GM23338 (cell line): Measurements from ENCODE around the gene ALS2. TPM values are rescaled to one million over a fixed set of nuclear protein-coding genes. Genes with fewer than 3 reads are reported as not detected.
A peak's percentile ranks its signal among the peaks of the same experiment; 100 is the strongest.

ENCODE experiments used
- ATAC-seq: fragments of 200-7000 bp; cut with Tn5 transposase; 3 replicates; pipeline ENCODE4 v1.9.1; 2020
- DNase-seq: peaks from one replicate; pipeline ENCODE4 v3.0.0-alpha.2; 2015; ENCODE audit warnings: low spot score
- H2AFZ ChIP-seq: fragments of 200-600 bp; sonication (generic); 2 replicates; pipeline ENCODE4 v1.8.0; 2016; ENCODE audit warnings: antibody characterized with exemption, mild to moderate bottlenecking, moderate library complexity
- H3F3A ChIP-seq: fragments of 200-600 bp; sonication (generic); replicated peaks from 2 replicates; pipeline ENCODE4 v1.8.0; 2017; ENCODE audit warnings: antibody characterized with exemption, mixed run types, low read depth
- H3K27ac ChIP-seq: fragments of 200-600 bp; sonication (generic); 2 replicates; pipeline ENCODE4 v1.6.1; 2016; ENCODE audit warnings: low read depth
- H3K27me3 ChIP-seq: fragments of 200-600 bp; sonication (generic); 2 replicates; pipeline ENCODE4 v1.8.0; 2016; ENCODE audit warnings: mild to moderate bottlenecking, mixed run types, moderate library complexity; ENCODE audit not compliant: insufficient read depth
- H3K36me3 ChIP-seq: fragments of 200-600 bp; sonication (generic); 2 replicates; pipeline ENCODE4 v1.8.0; 2016; ENCODE audit warnings: mild to moderate bottlenecking; ENCODE audit not compliant: insufficient read depth
- H3K4me1 ChIP-seq: fragments of 200-600 bp; sonication (generic); 2 replicates; pipeline ENCODE4 v1.8.0; 2016; ENCODE audit warnings: mild to moderate bottlenecking, moderate library complexity; ENCODE audit not compliant: insufficient read depth
- H3K4me2 ChIP-seq: fragments of 200-600 bp; sonication (generic); 2 replicates; pipeline ENCODE4 v1.7.1; 2017; ENCODE audit warnings: mixed run types
- H3K4me3 ChIP-seq: fragments of 200-600 bp; sonication (generic); 2 replicates; pipeline ENCODE4 v1.6.1; 2016; ENCODE audit warnings: mixed run types
- H3K79me2 ChIP-seq: fragments of 200-600 bp; sonication (generic); replicated peaks from 2 replicates; pipeline ENCODE4 v1.8.0; 2017; ENCODE audit warnings: mild to moderate bottlenecking; ENCODE audit not compliant: insufficient read depth
- H3K9me2 ChIP-seq: fragments of 200-600 bp; sonication (generic); 2 replicates; pipeline ENCODE4 v1.8.0; 2017; ENCODE audit not compliant: insufficient read depth
- H4K20me1 ChIP-seq: fragments of 200-600 bp; sonication (generic); replicated peaks from 2 replicates; pipeline ENCODE4 v1.8.0; 2017; ENCODE audit warnings: mild to moderate bottlenecking; ENCODE audit not compliant: insufficient read depth
- H3K27ac Mint-ChIP-seq: 2 replicates; pipeline ENCODE4 v1.8.0; 2020; ENCODE audit warnings: inconsistent platforms, mild to moderate bottlenecking, moderate library complexity, mixed read lengths
- H3K27me3 Mint-ChIP-seq: 3 replicates; pipeline ENCODE4 v1.8.0; 2022; ENCODE audit warnings: low read depth, mild to moderate bottlenecking, moderate library complexity, mixed read lengths, inconsistent platforms; ENCODE audit not compliant: insufficient read depth, poor library complexity
- H3K36me3 Mint-ChIP-seq: 3 replicates; pipeline ENCODE4 v1.8.0; 2021; ENCODE audit warnings: low read depth, mild to moderate bottlenecking, inconsistent platforms, moderate library complexity, mixed read lengths
- H3K4me1 Mint-ChIP-seq: 3 replicates; pipeline ENCODE4 v1.8.0; 2020; ENCODE audit warnings: mild to moderate bottlenecking, inconsistent platforms, mixed read lengths
- H3K4me3 Mint-ChIP-seq: 3 replicates; pipeline ENCODE4 v1.8.0; 2021; ENCODE audit warnings: moderate library complexity, mild to moderate bottlenecking, inconsistent platforms, mixed read lengths
- H3K9me3 Mint-ChIP-seq: 3 replicates; pipeline ENCODE4 v1.8.0; 2020; ENCODE audit warnings: moderate library complexity, mild to moderate bottlenecking, inconsistent platforms, mixed read lengths
- CREB1 ChIP-seq: fragments of 250-450 bp; sonication (Bioruptor Pico); IDR thresholded peaks from 2 replicates; pipeline ENCODE4 v1.5.0; 2020; ENCODE audit warnings: low read depth, mild to moderate bottlenecking, moderate library complexity
- CTCF ChIP-seq, 2 experiments: fragments of 200-600 bp in 1 of 2; sonication (generic) in 1 of 2; conservative IDR thresholded peaks; 2 replicates each; pipeline versions ENCODE4 v1.5.1 to v1.6.1; 2016 to 2017; ENCODE audit warnings: antibody characterized with exemption in 2 of 2, low read depth in 2 of 2, mild to moderate bottlenecking in 2 of 2, moderate library complexity in 1 of 2
- EZH2 ChIP-seq: fragments of 200-600 bp; sonication (generic); IDR thresholded peaks from one replicate; pipeline ENCODE4 v1.8.0; 2017; ENCODE audit warnings: antibody characterized with exemption, mild to moderate bottlenecking, low read depth; ENCODE audit not compliant: unreplicated experiment
- EZH2phosphoT487 ChIP-seq: fragments of 200-600 bp; sonication (generic); IDR thresholded peaks from one replicate; pipeline ENCODE4 v1.8.1; 2018; ENCODE audit warnings: antibody characterized with exemption; ENCODE audit not compliant: unreplicated experiment
- JUNB ChIP-seq: IDR thresholded peaks from one replicate; pipeline ENCODE4 v1.6.1; 2016; ENCODE audit warnings: antibody characterized with exemption; ENCODE audit not compliant: unreplicated experiment
- NANOG ChIP-seq: IDR thresholded peaks from 2 replicates; pipeline ENCODE4 v1.6.1; 2016; ENCODE audit warnings: antibody characterized with exemption, borderline replicate concordance
- POLR2AphosphoS5 ChIP-seq: IDR thresholded peaks from 2 replicates; pipeline ENCODE4 v1.6.1; 2016; ENCODE audit warnings: antibody characterized with exemption, low read depth
- REST ChIP-seq: IDR thresholded peaks from one replicate; pipeline ENCODE4 v1.6.1; 2018; ENCODE audit warnings: antibody characterized with exemption; ENCODE audit not compliant: unreplicated experiment
- STAT1 ChIP-seq: IDR thresholded peaks from one replicate; pipeline ENCODE4 v1.6.1; 2016; ENCODE audit warnings: antibody characterized with exemption; ENCODE audit not compliant: unreplicated experiment
- ZNF114 ChIP-seq: fragments of 250-450 bp; sonication (Bioruptor Pico); IDR thresholded peaks from 2 replicates; pipeline ENCODE4 v1.5.0; 2020; ENCODE audit warnings: mild to moderate bottlenecking, moderate library complexity
- ZNF331 ChIP-seq: fragments of 250-450 bp; sonication (Bioruptor Pico); IDR thresholded peaks from 2 replicates; pipeline ENCODE4 v1.5.0; 2020; ENCODE audit warnings: low read depth, mild to moderate bottlenecking, moderate library complexity
- polyA plus RNA-seq: library from polyadenylated mRNA; unstranded; fragments of >200 nt; fragmentation: Nextera tagmentation; extraction: Ambion mirVana; gene quantifications from 2 replicates; pipeline ENCODE4 v1.2.1, GENCODE V29; 2016
- total RNA-seq: library from RNA; depleted of rRNA; stranded (reverse); fragments of >200 nt; shearing (Covaris generic); gene quantifications from 2 replicates; pipeline ENCODE4 v1.2.3, GENCODE V29; 2014
- TF ChIP-seq, protein P1 (sequence below): fragments of 250-450 bp; sonication (Bioruptor Pico); IDR thresholded peaks from 2 replicates; pipeline ENCODE4 v1.5.0; 2020; ENCODE audit warnings: mild to moderate bottlenecking, moderate library complexity
- TF ChIP-seq, protein P2 (sequence below): IDR thresholded peaks from 2 replicates; pipeline ENCODE4 v1.6.1; 2016; ENCODE audit warnings: antibody characterized with exemption

The ALS2 gene
- total and polyA plus RNA-seq, 2 experiments from 2014 or later: 9.6 to 43.3 TPM

GRCh38 chr2:201821080-201821479 is 40.3 kb upstream of the ALS2 start:
- Mint-ChIP-seq H3K9me3 (peaks cover 17% of the 10 kb centered on the region; the same call in 2 of the 3 replicates), H3K27me3 (no peaks in the 10 kb centered on the region), H3K4me1 (no peaks in the 10 kb centered on the region), H3K36me3 (peaks cover 6% of the 10 kb centered on the region; the same call in 1 of the 3 replicates), H3K4me3 (no peak overlapping the region), H3K27ac (no peak overlapping the region)
- Histone ChIP-seq H3K4me1 (no peaks in the 10 kb centered on the region), H3K4me2 (no peak overlapping the region), H3K79me2 (no peaks in the 10 kb centered on the region), H4K20me1 (no peaks in the 10 kb centered on the region), H3K27ac (no peak overlapping the region), H3K36me3 (no peaks in the 10 kb centered on the region), H3K9me2 (peaks cover 6% of the 10 kb centered on the region; the same call in 1 of the 2 replicates), H3K4me3 (no peak overlapping the region), H3F3A (no peaks in the 10 kb centered on the region), H3K27me3 (no peaks in the 10 kb centered on the region), H2AFZ (no peak overlapping the region)
- ATAC-seq: peak; percentile 88
- DNase-seq: peak; percentile 43
- TF ChIP-seq, protein P1, sequence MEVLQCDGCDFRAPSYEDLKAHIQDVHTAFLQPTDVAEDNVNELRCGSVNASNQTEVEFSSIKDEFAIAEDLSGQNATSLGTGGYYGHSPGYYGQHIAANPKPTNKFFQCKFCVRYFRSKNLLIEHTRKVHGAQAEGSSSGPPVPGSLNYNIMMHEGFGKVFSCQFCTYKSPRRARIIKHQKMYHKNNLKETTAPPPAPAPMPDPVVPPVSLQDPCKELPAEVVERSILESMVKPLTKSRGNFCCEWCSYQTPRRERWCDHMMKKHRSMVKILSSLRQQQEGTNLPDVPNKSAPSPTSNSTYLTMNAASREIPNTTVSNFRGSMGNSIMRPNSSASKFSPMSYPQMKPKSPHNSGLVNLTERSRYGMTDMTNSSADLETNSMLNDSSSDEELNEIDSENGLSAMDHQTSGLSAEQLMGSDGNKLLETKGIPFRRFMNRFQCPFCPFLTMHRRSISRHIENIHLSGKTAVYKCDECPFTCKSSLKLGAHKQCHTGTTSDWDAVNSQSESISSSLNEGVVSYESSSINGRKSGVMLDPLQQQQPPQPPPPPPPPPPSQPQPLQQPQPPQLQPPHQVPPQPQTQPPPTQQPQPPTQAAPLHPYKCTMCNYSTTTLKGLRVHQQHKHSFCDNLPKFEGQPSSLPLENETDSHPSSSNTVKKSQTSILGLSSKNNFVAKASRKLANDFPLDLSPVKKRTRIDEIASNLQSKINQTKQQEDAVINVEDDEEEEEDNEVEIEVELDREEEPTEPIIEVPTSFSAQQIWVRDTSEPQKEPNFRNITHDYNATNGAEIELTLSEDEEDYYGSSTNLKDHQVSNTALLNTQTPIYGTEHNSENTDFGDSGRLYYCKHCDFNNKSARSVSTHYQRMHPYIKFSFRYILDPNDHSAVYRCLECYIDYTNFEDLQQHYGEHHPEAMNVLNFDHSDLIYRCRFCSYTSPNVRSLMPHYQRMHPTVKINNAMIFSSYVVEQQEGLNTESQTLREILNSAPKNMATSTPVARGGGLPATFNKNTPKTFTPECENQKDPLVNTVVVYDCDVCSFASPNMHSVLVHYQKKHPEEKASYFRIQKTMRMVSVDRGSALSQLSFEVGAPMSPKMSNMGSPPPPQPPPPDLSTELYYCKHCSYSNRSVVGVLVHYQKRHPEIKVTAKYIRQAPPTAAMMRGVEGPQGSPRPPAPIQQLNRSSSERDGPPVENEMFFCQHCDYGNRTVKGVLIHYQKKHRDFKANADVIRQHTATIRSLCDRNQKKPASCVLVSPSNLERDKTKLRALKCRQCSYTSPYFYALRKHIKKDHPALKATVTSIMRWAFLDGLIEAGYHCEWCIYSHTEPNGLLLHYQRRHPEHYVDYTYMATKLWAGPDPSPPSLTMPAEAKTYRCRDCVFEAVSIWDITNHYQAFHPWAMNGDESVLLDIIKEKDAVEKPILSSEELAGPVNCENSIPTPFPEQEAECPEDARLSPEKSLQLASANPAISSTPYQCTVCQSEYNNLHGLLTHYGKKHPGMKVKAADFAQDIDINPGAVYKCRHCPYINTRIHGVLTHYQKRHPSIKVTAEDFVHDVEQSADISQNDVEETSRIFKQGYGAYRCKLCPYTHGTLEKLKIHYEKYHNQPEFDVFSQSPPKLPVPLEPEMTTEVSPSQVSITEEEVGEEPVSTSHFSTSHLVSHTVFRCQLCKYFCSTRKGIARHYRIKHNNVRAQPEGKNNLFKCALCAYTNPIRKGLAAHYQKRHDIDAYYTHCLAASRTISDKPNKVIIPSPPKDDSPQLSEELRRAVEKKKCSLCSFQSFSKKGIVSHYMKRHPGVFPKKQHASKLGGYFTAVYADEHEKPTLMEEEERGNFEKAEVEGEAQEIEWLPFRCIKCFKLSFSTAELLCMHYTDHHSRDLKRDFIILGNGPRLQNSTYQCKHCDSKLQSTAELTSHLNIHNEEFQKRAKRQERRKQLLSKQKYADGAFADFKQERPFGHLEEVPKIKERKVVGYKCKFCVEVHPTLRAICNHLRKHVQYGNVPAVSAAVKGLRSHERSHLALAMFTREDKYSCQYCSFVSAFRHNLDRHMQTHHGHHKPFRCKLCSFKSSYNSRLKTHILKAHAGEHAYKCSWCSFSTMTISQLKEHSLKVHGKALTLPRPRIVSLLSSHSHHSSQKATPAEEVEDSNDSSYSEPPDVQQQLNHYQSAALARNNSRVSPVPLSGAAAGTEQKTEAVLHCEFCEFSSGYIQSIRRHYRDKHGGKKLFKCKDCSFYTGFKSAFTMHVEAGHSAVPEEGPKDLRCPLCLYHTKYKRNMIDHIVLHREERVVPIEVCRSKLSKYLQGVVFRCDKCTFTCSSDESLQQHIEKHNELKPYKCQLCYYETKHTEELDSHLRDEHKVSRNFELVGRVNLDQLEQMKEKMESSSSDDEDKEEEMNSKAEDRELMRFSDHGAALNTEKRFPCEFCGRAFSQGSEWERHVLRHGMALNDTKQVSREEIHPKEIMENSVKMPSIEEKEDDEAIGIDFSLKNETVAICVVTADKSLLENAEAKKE (CRISPR knock-in tag): no peak
- TF ChIP-seq POLR2AphosphoS5 (no peak), NANOG (no peak), JUNB (no peak), EZH2phosphoT487 (no peak), ZNF331 (no peak), CTCF (conservative IDR thresholded peaks at IDR 0.05; ENCODE audit: low read depth in 2 of 2) (no peak), REST (no peak), CREB1 (CRISPR knock-in tag) (no peak), EZH2 (no peak), ZNF114 (no peak), STAT1 (no peak)
- TF ChIP-seq, protein P2, sequence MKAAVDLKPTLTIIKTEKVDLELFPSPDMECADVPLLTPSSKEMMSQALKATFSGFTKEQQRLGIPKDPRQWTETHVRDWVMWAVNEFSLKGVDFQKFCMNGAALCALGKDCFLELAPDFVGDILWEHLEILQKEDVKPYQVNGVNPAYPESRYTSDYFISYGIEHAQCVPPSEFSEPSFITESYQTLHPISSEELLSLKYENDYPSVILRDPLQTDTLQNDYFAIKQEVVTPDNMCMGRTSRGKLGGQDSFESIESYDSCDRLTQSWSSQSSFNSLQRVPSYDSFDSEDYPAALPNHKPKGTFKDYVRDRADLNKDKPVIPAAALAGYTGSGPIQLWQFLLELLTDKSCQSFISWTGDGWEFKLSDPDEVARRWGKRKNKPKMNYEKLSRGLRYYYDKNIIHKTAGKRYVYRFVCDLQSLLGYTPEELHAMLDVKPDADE: no peak
